Gastroesophageal sphincter (tissue), 3 donors: ENCODE measurements around the gene RCSD1.

Experiments
- EP300 ChIP-seq: sonication (generic); formaldehyde crosslinking; IDR thresholded peaks from one replicate; pipeline ENCODE4 v1.6.1; 2017; ENCODE audit warnings: antibody characterized with exemption, mild to moderate bottlenecking
- TF ChIP-seq, protein P1 (sequence below), 4 experiments: fragments of 200-600 bp in 2 of 4; fragments of 450-650 bp in 2 of 4; sonication (generic) in 1 of 4; IDR thresholded peaks; one replicate each; pipeline ENCODE4 v1.5.1; 2017 to 2019; ENCODE audit warnings: antibody characterized with exemption in 4 of 4, mild to moderate bottlenecking in 2 of 4, moderate library complexity in 2 of 4

DNA sequence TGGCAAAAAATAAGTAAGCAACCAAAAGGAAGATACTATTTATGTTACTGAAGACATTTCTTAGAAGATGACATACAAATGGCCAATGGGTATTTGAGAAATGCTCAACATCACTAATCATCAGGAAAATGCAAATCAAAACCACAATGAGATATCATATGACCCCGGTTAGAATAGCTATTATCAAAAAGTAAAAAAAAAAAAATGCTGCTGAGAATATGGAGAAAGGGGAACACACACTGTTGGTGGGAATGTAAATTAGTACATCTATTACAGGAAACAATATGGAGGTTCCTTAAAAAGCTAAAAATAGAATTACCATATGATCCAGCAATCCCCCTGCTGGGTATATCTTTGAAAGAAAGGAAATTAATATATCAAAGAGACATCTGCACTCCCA lies 42.2 kb upstream of the RCSD1 start:
- TF ChIP-seq, protein P1, sequence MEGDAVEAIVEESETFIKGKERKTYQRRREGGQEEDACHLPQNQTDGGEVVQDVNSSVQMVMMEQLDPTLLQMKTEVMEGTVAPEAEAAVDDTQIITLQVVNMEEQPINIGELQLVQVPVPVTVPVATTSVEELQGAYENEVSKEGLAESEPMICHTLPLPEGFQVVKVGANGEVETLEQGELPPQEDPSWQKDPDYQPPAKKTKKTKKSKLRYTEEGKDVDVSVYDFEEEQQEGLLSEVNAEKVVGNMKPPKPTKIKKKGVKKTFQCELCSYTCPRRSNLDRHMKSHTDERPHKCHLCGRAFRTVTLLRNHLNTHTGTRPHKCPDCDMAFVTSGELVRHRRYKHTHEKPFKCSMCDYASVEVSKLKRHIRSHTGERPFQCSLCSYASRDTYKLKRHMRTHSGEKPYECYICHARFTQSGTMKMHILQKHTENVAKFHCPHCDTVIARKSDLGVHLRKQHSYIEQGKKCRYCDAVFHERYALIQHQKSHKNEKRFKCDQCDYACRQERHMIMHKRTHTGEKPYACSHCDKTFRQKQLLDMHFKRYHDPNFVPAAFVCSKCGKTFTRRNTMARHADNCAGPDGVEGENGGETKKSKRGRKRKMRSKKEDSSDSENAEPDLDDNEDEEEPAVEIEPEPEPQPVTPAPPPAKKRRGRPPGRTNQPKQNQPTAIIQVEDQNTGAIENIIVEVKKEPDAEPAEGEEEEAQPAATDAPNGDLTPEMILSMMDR (IDR thresholded peaks at IDR 0.05), result no peak
- no peak for TF ChIP-seq EP300
